HG02642 (cell line): Measurements from ENCODE around the gene ADARB1.

Source experiments
- ATAC-seq: cut with Tn5 transposase; IDR thresholded peaks from one replicate; pipeline ENCODE4 v1.9.1; 2021; ENCODE audit warnings: mild to moderate bottlenecking; ENCODE audit not compliant: unreplicated experiment, poor library complexity

The ADARB1 gene

GRCh38 chr21:45256021-45256911 is 181.9 kb downstream of the ADARB1 start:
- no peak for ATAC-seq

- ATAC-seq = no peak
Observed at GRCh38 chr21:45256912-45257672, 182.7 kb downstream of the ADARB1 start.

- ATAC-seq = no peak
Observed at GRCh38 chr21:45257673-45258341, 183.4 kb downstream of the ADARB1 start.

- no peak for ATAC-seq
Observed at GRCh38 chr21:45258466-45258865, 184.1 kb downstream of the ADARB1 start.

GRCh38 chr21:45259206-45259840 is 184.9 kb downstream of the ADARB1 start:
- ATAC-seq = no peak

DNA sequence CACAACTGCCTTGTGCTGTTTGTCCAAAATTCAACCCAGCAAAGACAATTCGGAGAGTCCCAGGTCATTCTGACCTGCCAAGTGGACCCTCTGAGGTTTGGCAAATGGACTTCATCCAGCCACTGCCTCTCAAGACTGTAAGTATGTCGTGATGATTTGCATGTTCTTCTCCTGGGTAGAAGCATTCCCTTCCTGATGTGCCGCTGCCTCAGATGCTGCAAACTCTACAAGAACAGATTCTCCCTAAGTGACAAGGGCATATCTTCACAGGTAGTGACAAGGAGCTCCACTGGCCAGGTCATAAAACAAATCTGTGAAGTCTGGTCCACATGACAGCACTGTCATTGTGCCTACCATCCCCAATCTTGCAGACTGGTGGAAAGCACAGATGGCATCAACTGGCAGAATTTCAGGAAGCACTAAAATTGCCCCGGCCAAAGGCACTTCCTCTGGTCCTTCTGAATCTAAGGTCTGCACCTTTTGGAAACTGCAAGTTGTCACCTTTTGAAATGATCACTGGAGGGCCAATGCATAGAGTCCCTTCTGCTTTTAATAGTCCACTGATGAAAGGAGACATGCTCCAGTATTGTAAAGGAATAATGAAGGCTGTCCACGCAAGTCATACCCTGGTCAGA is 185.9 kb downstream of the ADARB1 start:
- no peak for ATAC-seq

- no peak for ATAC-seq
Observed at GRCh38 chr21:45261093-45261492, 186.7 kb downstream of the ADARB1 start.

DNA sequence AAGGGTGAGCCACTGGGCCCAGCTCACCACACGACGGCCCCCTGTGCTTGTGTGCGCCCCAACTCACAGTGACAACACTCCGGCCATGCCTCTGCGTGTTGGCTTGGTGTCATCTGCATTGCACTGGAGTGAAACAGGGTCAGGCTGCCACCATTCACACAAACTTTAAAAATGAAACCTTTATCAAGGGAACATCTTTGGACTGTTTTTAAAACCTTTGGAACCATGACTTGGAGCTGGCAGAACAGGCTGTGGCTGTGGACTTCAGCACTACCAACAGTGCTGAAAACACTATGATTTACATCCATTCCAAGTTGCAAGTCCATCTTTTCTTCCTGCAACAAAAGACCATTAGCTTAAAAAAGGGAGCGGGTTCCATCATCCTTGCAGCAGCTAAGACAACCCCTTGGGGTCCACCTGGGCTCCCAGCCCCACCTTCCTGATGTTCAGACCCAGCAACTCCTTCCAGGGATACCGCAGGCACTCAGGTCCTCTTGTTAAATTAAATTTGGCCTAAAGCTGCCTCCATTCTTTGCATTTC is 187.7 kb downstream of the ADARB1 start:
- no peak for ATAC-seq

DNA sequence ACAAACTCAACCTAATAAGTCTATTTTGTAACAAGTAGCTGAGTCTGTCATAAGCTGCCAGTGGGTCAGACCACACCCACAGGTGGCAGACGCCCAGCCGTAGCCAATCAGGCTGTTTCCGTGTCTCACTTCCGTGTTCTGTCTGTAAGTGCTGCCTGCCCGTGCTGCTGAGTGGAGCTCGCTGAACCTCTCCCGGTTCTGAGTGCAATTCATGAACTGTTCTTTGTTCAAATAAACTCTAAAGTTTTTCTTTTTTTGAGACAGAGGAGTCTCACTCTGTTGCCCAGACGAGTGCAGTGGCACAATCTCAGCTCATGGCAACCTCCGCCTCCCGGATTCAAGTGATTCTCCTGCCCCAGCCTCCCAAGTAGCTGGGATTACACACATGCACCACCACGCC is 188.2 kb downstream of the ADARB1 start:
- no peak for ATAC-seq

- ATAC-seq = no peak
Observed at GRCh38 chr21:45263534-45263933, 189.2 kb downstream of the ADARB1 start.

- no peak for ATAC-seq
Observed at GRCh38 chr21:45264146-45264911, 189.9 kb downstream of the ADARB1 start.

DNA sequence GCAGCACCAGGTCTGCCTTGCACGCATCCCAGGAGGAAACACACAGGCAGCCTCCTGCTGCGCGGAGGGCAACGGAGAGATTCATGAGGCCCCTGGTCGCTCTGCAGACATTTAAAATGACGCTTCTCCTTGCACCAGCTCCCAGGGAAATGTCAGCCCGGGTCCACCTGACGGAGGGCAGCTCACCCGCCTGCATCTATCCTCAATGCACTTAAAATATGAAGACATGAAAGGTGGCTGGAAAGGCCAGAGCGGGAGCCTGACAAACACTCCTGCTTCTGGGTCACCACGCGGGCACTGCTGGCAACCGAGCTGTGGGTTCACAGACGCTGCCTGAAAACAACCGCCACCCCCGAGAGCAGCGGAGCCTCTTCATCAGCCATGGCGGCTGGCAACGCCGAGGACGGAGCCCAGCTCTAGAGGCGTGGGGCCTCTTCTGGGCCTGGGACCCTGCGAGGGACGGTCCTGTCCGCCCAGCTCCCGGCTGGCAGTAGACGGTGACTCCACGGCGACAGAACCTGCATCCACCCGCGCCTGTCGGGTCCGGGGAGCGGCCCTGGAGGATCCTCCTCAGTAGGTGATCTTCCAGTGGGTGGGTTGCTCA is 190.6 kb downstream of the ADARB1 start:
- no peak for ATAC-seq

DNA sequence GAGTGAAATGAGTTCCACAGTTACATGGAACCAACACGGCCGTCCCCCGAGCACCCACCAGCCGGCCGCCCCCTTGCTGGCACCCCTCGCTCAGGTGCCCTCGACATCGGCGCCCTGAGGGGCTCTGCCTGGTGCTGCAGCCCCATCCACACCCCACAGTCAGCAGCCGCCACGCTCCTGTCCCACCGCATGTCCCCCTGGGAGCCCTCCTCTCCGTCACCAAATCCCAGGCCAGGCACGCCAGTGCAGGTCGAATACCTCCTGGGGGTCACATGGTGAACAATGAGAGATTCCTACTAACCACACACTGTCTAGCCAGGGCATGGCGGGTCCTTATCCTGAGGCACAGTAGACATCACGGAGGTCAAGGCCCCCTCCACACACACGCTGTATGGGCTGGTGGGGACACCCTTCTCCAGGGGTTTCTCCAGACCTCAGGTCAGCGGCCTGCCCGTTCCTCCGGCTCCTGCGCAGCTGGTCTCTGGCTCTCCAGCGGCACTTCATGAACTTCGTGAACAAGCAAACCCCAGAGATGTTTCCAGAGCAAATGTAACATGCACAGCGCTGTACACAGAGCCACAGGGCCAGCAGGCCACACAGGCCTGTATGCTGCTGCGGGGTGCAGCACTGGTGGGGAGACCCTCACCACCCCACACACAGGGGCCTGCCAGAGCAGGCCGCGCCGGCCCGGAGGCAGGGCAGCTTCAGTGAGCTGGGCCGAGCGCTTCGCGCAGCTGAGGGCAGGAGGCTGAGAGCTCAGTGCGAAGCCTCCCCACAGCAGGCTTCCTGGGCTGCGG is 191.5 kb downstream of the ADARB1 start:
- no peak for ATAC-seq

DNA sequence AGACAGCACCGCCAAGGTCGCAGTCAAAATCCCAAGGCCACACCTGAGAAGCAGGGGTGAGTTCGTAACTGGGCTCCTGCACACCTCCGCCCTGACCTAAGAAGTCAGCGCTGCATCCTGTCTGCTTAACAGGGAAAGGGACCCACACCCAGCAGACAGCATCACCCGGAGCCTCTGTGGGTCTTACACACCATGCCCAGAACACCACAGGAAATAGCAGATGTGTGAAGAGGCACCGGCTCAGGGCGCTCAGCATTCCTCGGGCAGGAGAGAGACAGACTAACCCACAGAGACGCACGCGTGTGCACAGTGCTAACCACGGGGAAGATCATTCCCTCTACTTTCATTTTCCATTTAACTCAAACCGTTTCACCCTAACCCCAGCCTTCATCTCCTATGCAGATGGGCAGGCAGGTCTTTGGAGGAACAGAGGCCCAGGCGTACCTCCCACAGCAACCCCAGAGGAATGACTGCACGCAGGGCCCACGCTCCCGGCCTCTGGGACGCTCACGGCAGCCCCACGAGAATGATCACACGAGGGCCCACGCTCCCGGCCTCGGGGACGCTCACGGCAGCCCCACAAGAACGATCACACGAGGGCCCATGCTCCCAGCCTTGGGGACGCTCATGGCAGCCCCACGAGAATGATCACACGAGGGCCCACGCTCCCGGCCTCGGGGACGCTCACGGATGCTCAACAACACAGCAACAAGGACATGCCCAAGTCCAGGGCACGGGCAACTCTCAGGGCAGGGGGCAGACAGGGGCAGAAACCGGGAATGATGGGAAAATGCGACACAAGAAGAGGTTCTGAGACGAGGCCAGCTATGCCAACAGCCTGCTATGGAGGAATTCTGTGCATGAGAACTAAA is 192.4 kb downstream of the ADARB1 start:
- no peak for ATAC-seq

DNA sequence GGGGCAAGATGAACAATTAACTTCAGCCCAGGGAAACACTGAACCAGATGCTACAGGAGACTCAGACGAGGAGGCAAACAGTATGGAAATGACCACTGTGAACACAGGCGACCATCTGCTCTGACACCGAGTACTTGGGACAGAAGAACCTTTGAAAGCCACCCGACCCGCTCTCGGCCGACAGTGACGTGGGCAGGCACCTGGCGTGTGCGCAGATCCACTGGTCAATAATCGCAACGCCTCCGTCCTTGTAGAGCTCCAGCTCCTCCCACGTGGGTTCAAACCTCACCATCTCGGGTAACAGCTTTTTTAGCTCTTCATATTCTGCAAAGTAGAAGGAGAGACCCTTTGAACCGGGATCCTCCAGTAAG is 193.0 kb downstream of the ADARB1 start:
- ATAC-seq = no peak

GRCh38 chr21:45269861-45270260 is 195.5 kb downstream of the ADARB1 start:
- no peak for ATAC-seq

GRCh38 chr21:45270306-45270821 is 196.0 kb downstream of the ADARB1 start:
- ATAC-seq = no peak
